ENCODE measurements around the gene TTLL6. TPM values are rescaled to one million over a fixed set of nuclear protein-coding genes. Genes with fewer than 3 reads are reported as not detected.

Gene TTLL6
- total and polyA plus RNA-seq, 2 donors: 0.41 to 0.42 TPM

- H3K27ac ChIP-seq (ENCODE audit: low read depth in 1 of 2, low read length in 1 of 2): no peak overlapping the region
- H3K4me3 ChIP-seq (ENCODE audit: low read length in 2 of 2): no peak overlapping the region
- no peaks in the 10 kb centered on the region for H3K9me3 ChIP-seq (ENCODE audit: control insufficient read depth in 2 of 2, insufficient read depth in 1 of 2, low read length in 1 of 2)
- H3K4me1 ChIP-seq (ENCODE audit: control insufficient read depth in 2 of 2, insufficient read depth in 2 of 2, low read length in 2 of 2): no peaks in the 10 kb centered on the region
- H3K27me3 ChIP-seq (ENCODE audit: control insufficient read depth in 2 of 2, insufficient read depth in 1 of 2, low read length in 1 of 2): peaks cover 0 to 22% of the 10 kb centered on the region in 2 donors
- H3K36me3 ChIP-seq (ENCODE audit: control insufficient read depth in 2 of 2, insufficient read depth in 2 of 2, low read length in 1 of 2): no peaks in the 10 kb centered on the region
- no peak for DNase-seq (ENCODE audit: low read depth in 6 of 9, low spot score in 9 of 9)
Measured at GRCh38 chr17:48776602-48777001, 40.4 kb downstream of the TTLL6 start.

GRCh38 chr17:48773245-48773644, 43.8 kb downstream of the TTLL6 start:
- DNase-seq (ENCODE audit: low read depth in 6 of 9, low spot score in 9 of 9): no peak
- H3K9me3 ChIP-seq (ENCODE audit: control insufficient read depth in 2 of 2, insufficient read depth in 1 of 2, low read length in 1 of 2): no peaks in the 10 kb centered on the region
- H3K36me3 ChIP-seq (ENCODE audit: control insufficient read depth in 2 of 2, insufficient read depth in 2 of 2, low read length in 1 of 2): no peaks in the 10 kb centered on the region
- H3K27ac ChIP-seq (ENCODE audit: low read depth in 1 of 2, low read length in 1 of 2): no peak overlapping the region
- WGBS: 94% methylated on average over 3 of the region's 3 CpGs
- peaks cover 0 to 25% of the 10 kb centered on the region in 2 donors for H3K27me3 ChIP-seq (ENCODE audit: control insufficient read depth in 2 of 2, insufficient read depth in 1 of 2, low read length in 1 of 2)
- H3K4me1 ChIP-seq (ENCODE audit: control insufficient read depth in 2 of 2, insufficient read depth in 2 of 2, low read length in 2 of 2): no peaks in the 10 kb centered on the region
- no peak overlapping the region for H3K4me3 ChIP-seq (ENCODE audit: low read length in 2 of 2)

GRCh38 chr17:48770954-48771353, 46.1 kb downstream of the TTLL6 start:
- no peak overlapping the region for H3K27ac ChIP-seq (ENCODE audit: low read depth in 1 of 2, low read length in 1 of 2)
- H3K4me1 ChIP-seq (ENCODE audit: control insufficient read depth in 2 of 2, insufficient read depth in 2 of 2, low read length in 2 of 2): no peaks in the 10 kb centered on the region
- no peak overlapping the region for H3K4me3 ChIP-seq (ENCODE audit: low read length in 2 of 2)
- WGBS: 54% methylated on average over 3 of the region's 3 CpGs
- peaks cover 0 to 25% of the 10 kb centered on the region in 2 donors for H3K27me3 ChIP-seq (ENCODE audit: control insufficient read depth in 2 of 2, insufficient read depth in 1 of 2, low read length in 1 of 2)
- H3K36me3 ChIP-seq (ENCODE audit: control insufficient read depth in 2 of 2, insufficient read depth in 2 of 2, low read length in 1 of 2): no peaks in the 10 kb centered on the region
- H3K9me3 ChIP-seq (ENCODE audit: control insufficient read depth in 2 of 2, insufficient read depth in 1 of 2, low read length in 1 of 2): no peaks in the 10 kb centered on the region
- no peak for DNase-seq (ENCODE audit: low read depth in 6 of 9, low spot score in 9 of 9)

- Histone ChIP-seq H3K9me3 (ENCODE audit: control insufficient read depth in 2 of 2, insufficient read depth in 1 of 2, low read length in 1 of 2) (no peaks in the 10 kb centered on the region), H3K27me3 (ENCODE audit: control insufficient read depth in 2 of 2, insufficient read depth in 1 of 2, low read length in 1 of 2) (peaks cover 0 to 29% of the 10 kb centered on the region in 2 donors), H3K27ac (ENCODE audit: low read depth in 1 of 2, low read length in 1 of 2) (no peak overlapping the region), H3K36me3 (ENCODE audit: control insufficient read depth in 2 of 2, insufficient read depth in 2 of 2, low read length in 1 of 2) (no peaks in the 10 kb centered on the region), H3K4me3 (ENCODE audit: low read length in 2 of 2) (no peak overlapping the region), H3K4me1 (ENCODE audit: control insufficient read depth in 2 of 2, insufficient read depth in 2 of 2, low read length in 2 of 2) (no peaks in the 10 kb centered on the region)
- DNase-seq (ENCODE audit: low read depth in 6 of 9, low spot score in 9 of 9): no peak
- 95% methylated on average over 5 of the region's 5 CpGs for WGBS
Measured at GRCh38 chr17:48769009-48769675, 47.9 kb downstream of the TTLL6 start.

- Histone ChIP-seq H3K4me1 (ENCODE audit: control insufficient read depth in 2 of 2, insufficient read depth in 2 of 2, low read length in 2 of 2) (no peaks in the 10 kb centered on the region), H3K9me3 (ENCODE audit: control insufficient read depth in 2 of 2, insufficient read depth in 1 of 2, low read length in 1 of 2) (no peaks in the 10 kb centered on the region), H3K36me3 (ENCODE audit: control insufficient read depth in 2 of 2, insufficient read depth in 2 of 2, low read length in 1 of 2) (no peaks in the 10 kb centered on the region), H3K4me3 (ENCODE audit: low read length in 2 of 2) (no peak overlapping the region), H3K27me3 (ENCODE audit: control insufficient read depth in 2 of 2, insufficient read depth in 1 of 2, low read length in 1 of 2) (peaks cover 0 to 41% of the 10 kb centered on the region in 2 donors), H3K27ac (ENCODE audit: low read depth in 1 of 2, low read length in 1 of 2) (no peak overlapping the region)
- 74% methylated on average over 4 of the region's 4 CpGs for WGBS
- DNase-seq (ENCODE audit: low read depth in 6 of 9, low spot score in 9 of 9): no peak
Measured at GRCh38 chr17:48767263-48767774, 49.7 kb downstream of the TTLL6 start.

- H3K4me3 ChIP-seq (ENCODE audit: low read length in 2 of 2): no peak overlapping the region
- 78% methylated on average over 6 of the region's 6 CpGs for WGBS
- peaks cover 8 to 79% of the 10 kb centered on the region in 2 donors for H3K27me3 ChIP-seq (ENCODE audit: control insufficient read depth in 2 of 2, insufficient read depth in 1 of 2, low read length in 1 of 2)
- no peaks in the 10 kb centered on the region for H3K36me3 ChIP-seq (ENCODE audit: control insufficient read depth in 2 of 2, insufficient read depth in 2 of 2, low read length in 1 of 2)
- H3K27ac ChIP-seq (ENCODE audit: low read depth in 1 of 2, low read length in 1 of 2): no peak overlapping the region
- H3K4me1 ChIP-seq (ENCODE audit: control insufficient read depth in 2 of 2, insufficient read depth in 2 of 2, low read length in 2 of 2): no peaks in the 10 kb centered on the region
- H3K9me3 ChIP-seq (ENCODE audit: control insufficient read depth in 2 of 2, insufficient read depth in 1 of 2, low read length in 1 of 2): no peaks in the 10 kb centered on the region
- DNase-seq (ENCODE audit: low read depth in 6 of 9, low spot score in 9 of 9): no peak
Measured at GRCh38 chr17:48761114-48761513, 55.9 kb downstream of the TTLL6 start.

GRCh38 chr17:48760411-48760810, 56.6 kb downstream of the TTLL6 start:
- DNase-seq (ENCODE audit: low read depth in 6 of 9, low spot score in 9 of 9): no peak
- 81% methylated on average over 4 of the region's 4 CpGs for WGBS
- H3K9me3 ChIP-seq (ENCODE audit: control insufficient read depth in 2 of 2, insufficient read depth in 1 of 2, low read length in 1 of 2): no peaks in the 10 kb centered on the region
- peaks cover 15 to 82% of the 10 kb centered on the region in 2 donors for H3K27me3 ChIP-seq (ENCODE audit: control insufficient read depth in 2 of 2, insufficient read depth in 1 of 2, low read length in 1 of 2)
- H3K4me1 ChIP-seq (ENCODE audit: control insufficient read depth in 2 of 2, insufficient read depth in 2 of 2, low read length in 2 of 2): no peaks in the 10 kb centered on the region
- H3K27ac ChIP-seq (ENCODE audit: low read depth in 1 of 2, low read length in 1 of 2): no peak overlapping the region
- H3K4me3 ChIP-seq (ENCODE audit: low read length in 2 of 2): no peak overlapping the region
- H3K36me3 ChIP-seq (ENCODE audit: control insufficient read depth in 2 of 2, insufficient read depth in 2 of 2, low read length in 1 of 2): no peaks in the 10 kb centered on the region

- no peaks in the 10 kb centered on the region for H3K4me1 ChIP-seq (ENCODE audit: control insufficient read depth in 2 of 2, insufficient read depth in 2 of 2, low read length in 2 of 2)
- no peak overlapping the region for H3K27ac ChIP-seq (ENCODE audit: low read depth in 1 of 2, low read length in 1 of 2)
- H3K4me3 ChIP-seq (ENCODE audit: low read length in 2 of 2): no peak overlapping the region
- DNase-seq (ENCODE audit: low read depth in 6 of 9, low spot score in 9 of 9): no peak
- no peaks in the 10 kb centered on the region for H3K36me3 ChIP-seq (ENCODE audit: control insufficient read depth in 2 of 2, insufficient read depth in 2 of 2, low read length in 1 of 2)
- peaks cover 27 to 88% of the 10 kb centered on the region in 2 donors for H3K27me3 ChIP-seq (ENCODE audit: control insufficient read depth in 2 of 2, insufficient read depth in 1 of 2, low read length in 1 of 2)
- H3K9me3 ChIP-seq (ENCODE audit: control insufficient read depth in 2 of 2, insufficient read depth in 1 of 2, low read length in 1 of 2): no peaks in the 10 kb centered on the region
Measured at GRCh38 chr17:48759288-48759687, 57.7 kb downstream of the TTLL6 start.

- Histone ChIP-seq H3K9me3 (ENCODE audit: control insufficient read depth in 2 of 2, insufficient read depth in 1 of 2, low read length in 1 of 2) (no peaks in the 10 kb centered on the region), H3K4me1 (ENCODE audit: control insufficient read depth in 2 of 2, insufficient read depth in 2 of 2, low read length in 2 of 2) (no peaks in the 10 kb centered on the region), H3K27me3 (ENCODE audit: control insufficient read depth in 2 of 2, insufficient read depth in 1 of 2, low read length in 1 of 2) (peaks cover 41 to 91% of the 10 kb centered on the region in 2 donors), H3K4me3 (ENCODE audit: low read length in 2 of 2) (no peak overlapping the region), H3K36me3 (ENCODE audit: control insufficient read depth in 2 of 2, insufficient read depth in 2 of 2, low read length in 1 of 2) (no peaks in the 10 kb centered on the region), H3K27ac (ENCODE audit: low read depth in 1 of 2, low read length in 1 of 2) (no peak overlapping the region)
- 88% methylated on average over 2 of the region's 2 CpGs for WGBS
- no peak for DNase-seq (ENCODE audit: low read depth in 6 of 9, low spot score in 9 of 9)
Measured at GRCh38 chr17:48757524-48757961, 59.5 kb downstream of the TTLL6 start.
